Spleen (tissue), 11 donors: ENCODE data around the gene PIP4K2B. TPM values are rescaled to one million over a fixed set of nuclear protein-coding genes. Genes with fewer than 3 reads are reported as not detected.

Experiments used
- DNase-seq: peaks from one replicate; pipeline ENCODE4 v3.0.0-alpha.2; 2020
- H3K27ac ChIP-seq, 8 donors: fragments of 200-600 bp; sonication (generic) in 7 of 8; 1 replicate in 4 of 8; 2 replicates in 4 of 8; pipeline versions ENCODE4 v1.5.0 to v1.8.0; 2016 to 2021; ENCODE audit warnings: inconsistent platforms in 4 of 8, mild to moderate bottlenecking in 4 of 8, moderate library complexity in 1 of 8
- H3K27me3 ChIP-seq, 7 donors: fragments of 200-600 bp; sonication (generic) in 6 of 7; replicated peaks in 1 of 7; 1 replicate in 4 of 7; 2 replicates in 3 of 7; pipeline versions ENCODE4 v1.5.0 to v1.8.0; 2016 to 2021; ENCODE audit warnings: inconsistent platforms in 3 of 7, mild to moderate bottlenecking in 1 of 7
- H3K36me3 ChIP-seq, 6 donors: fragments of 200-600 bp; sonication (generic) in 5 of 6; 1 replicate in 4 of 6; 2 replicates in 2 of 6; pipeline versions ENCODE4 v1.5.0 to v1.8.0; 2016 to 2021; ENCODE audit warnings: inconsistent platforms in 2 of 6
- H3K4me1 ChIP-seq, 6 donors: fragments of 200-600 bp; sonication (generic) in 5 of 6; 1 replicate in 3 of 6; 2 replicates in 3 of 6; pipeline versions ENCODE4 v1.5.0 to v1.8.0; 2016 to 2021; ENCODE audit warnings: inconsistent platforms in 3 of 6
- H3K4me3 ChIP-seq, 8 donors: fragments of 200-600 bp; sonication (generic) in 7 of 8; 1 replicate in 4 of 8; 2 replicates in 4 of 8; pipeline versions ENCODE4 v1.5.0 to v1.8.0; 2016 to 2021; ENCODE audit warnings: inconsistent platforms in 4 of 8, mild to moderate bottlenecking in 4 of 8, moderate library complexity in 2 of 8
- H3K9me3 ChIP-seq, 8 donors: fragments of 200-600 bp; sonication (generic) in 7 of 8; 1 replicate in 4 of 8; 2 replicates in 4 of 8; pipeline versions ENCODE4 v1.5.0 to v1.8.0; 2016 to 2021; ENCODE audit warnings: inconsistent platforms in 4 of 8
- CTCF ChIP-seq, 11 experiments: fragments of 200-600 bp in 7 of 11; fragments of 450-650 bp in 4 of 11; sonication (generic) in 4 of 11; IDR thresholded peaks in 8 of 11; conservative IDR thresholded peaks in 3 of 11; 1 replicate in 7 of 11; 2 replicates in 4 of 11; pipeline versions ENCODE4 v1.4.0 to v1.8.0; 2016 to 2021; ENCODE audit warnings: antibody characterized with exemption in 11 of 11, inconsistent platforms in 4 of 11, mild to moderate bottlenecking in 1 of 11
- POLR2A ChIP-seq, 3 donors: fragments of 450-650 bp; IDR thresholded peaks; one replicate each; pipeline ENCODE4 v1.5.1; 2017; ENCODE audit warnings: antibody characterized with exemption in 3 of 3, mild to moderate bottlenecking in 1 of 3
- POLR2AphosphoS5 ChIP-seq, 3 donors: sonication (generic); formaldehyde crosslinking; IDR thresholded peaks; one replicate each; pipeline ENCODE4 v1.5.1; 2017; ENCODE audit warnings: antibody characterized with exemption in 3 of 3
- WGBS, 5 donors: extraction: QIAGEN DNeasy Blood & Tissue Kit in 3 of 5; methylation state at CpG; one replicate each; pipeline versions ENCODE4 v1.1.5 to v1.1.7; 2013 to 2018; 5-methylcytosine and 5-hydroxymethylcytosine counted together
- intact Hi-C: fragments of 100-400 bp; cut with DNase I; formaldehyde crosslinking; loops from one replicate; pipeline ENCODE4 v1.15.0; 2023; ENCODE audit warnings: low total_unique reads
- polyA plus RNA-seq, 3 donors: library from polyadenylated mRNA; stranded (reverse); fragments of 200-250 nt; gene quantifications; one replicate each; pipeline ENCODE4 v1.2.1, GENCODE V29; 2013
- total RNA-seq, 7 donors: library from RNA; depleted of rRNA in 3 of 7; stranded (reverse); fragments of >200 nt in 3 of 7; fragmentation: NEBNext Ultra II Directional in 4 of 7; extraction: Animal tissue kit (Norgen Biotek cat#: 25700) in 4 of 7; gene quantifications; one replicate each; pipeline versions ENCODE4 v1.1.0 to v1.2.1, GENCODE V29; 2016 to 2021
- donor health status: healthy with polysubstance abuse.
- donor health status: DM: no; HTN: no; CAD: no; lungs with moderate emphysema.
- donor health status: DM: no; HTN: no; CAD: no.
- donor health status: Bipolar disorder and iron deficiency.
- donor health status: healthy.
- donor health status: DM: no; HTN: no; CAD: no.
- donor health status: DM: yes; HTN: yes; CAD: no.

PIP4K2B gene
- total and polyA plus RNA-seq, 10 donors = 11.4 to 48.4 (median 37.3) TPM

GRCh38 chr17:38719943-38720641 is 79.3 kb downstream of the PIP4K2B start:
- Histone ChIP-seq H3K4me1 (peaks cover 6 to 68% (median 16%) of the 10 kb centered on the region in 6 donors), H3K36me3 (peaks cover 0 to 100% (median 90%) of the 10 kb centered on the region in 6 donors)
- intact Hi-C loops = no loop called here

GRCh38 chr17:38719289-38719942 is 79.9 kb downstream of the PIP4K2B start:
- Histone ChIP-seq H3K36me3 (peaks cover 0 to 100% (median 89%) of the 10 kb centered on the region in 6 donors), H3K4me1 (peaks cover 4 to 62% (median 10%) of the 10 kb centered on the region in 6 donors), H3K4me3 (no peak overlapping the region), H3K27me3 (no peaks in the 10 kb centered on the region), H3K27ac (peak overlapping the region in 1 of 8 donors; percentile 27), H3K9me3 (no peaks in the 10 kb centered on the region)
- TF ChIP-seq POLR2AphosphoS5 (IDR thresholded peaks at IDR 0.05) (peak in 2 of 3 donors; percentile 27 to 57), CTCF (IDR thresholded peaks at IDR 0.05 in 8 of 11, conservative IDR thresholded peaks at IDR 0.05 in 3 of 11) (no peak)
- WGBS, 5 donors = 85 to 94% (median 94%) methylated on average over 22 to 29 of the region's 29 CpGs
- intact Hi-C loops = no loop called here
- DNase-seq = no peak

More at GRCh38 chr17:38719943-38720641, 79.3 kb downstream of the PIP4K2B start:
- Histone ChIP-seq H3K9me3 (no peaks in the 10 kb centered on the region), H3K27me3 (no peaks in the 10 kb centered on the region), H3K4me3 (no peak overlapping the region), H3K27ac (no peak overlapping the region)
- DNase-seq = no peak
- TF ChIP-seq POLR2A (IDR thresholded peaks at IDR 0.05) (no peak), POLR2AphosphoS5 (IDR thresholded peaks at IDR 0.05) (peak in 2 of 3 donors; percentile 5 to 55)
- WGBS, 5 donors = 80 to 90% (median 85%) methylated on average over 31 to 39 of the region's 39 CpGs

- Histone ChIP-seq H3K27me3 (no peaks in the 10 kb centered on the region), H3K36me3 (peaks cover 1 to 100% (median 97%) of the 10 kb centered on the region in 6 donors), H3K4me3 (no peak overlapping the region), H3K4me1 (peaks cover 0 to 52% (median 4%) of the 10 kb centered on the region in 6 donors), H3K9me3 (no peaks in the 10 kb centered on the region), H3K27ac (peak overlapping the region in 1 of 8 donors; percentile 26)
- no peak for DNase-seq
- 84 to 91% (median 88%) methylated on average over 10 to 12 of the region's 12 CpGs for WGBS, 5 donors
- intact Hi-C loops = no loop called here
- TF ChIP-seq CTCF (IDR thresholded peaks at IDR 0.05 in 8 of 11, conservative IDR thresholded peaks at IDR 0.05 in 3 of 11) (no peak), POLR2AphosphoS5 (IDR thresholded peaks at IDR 0.05) (peak in 2 of 3 donors; percentile 28 to 53)
Observed at GRCh38 chr17:38717139-38717745, 82.1 kb downstream of the PIP4K2B start.

- Histone ChIP-seq H3K27ac (peak overlapping the region in 1 of 8 donors; percentile 26), H3K36me3 (peaks cover 5 to 100% (median 97%) of the 10 kb centered on the region in 6 donors), H3K9me3 (no peaks in the 10 kb centered on the region), H3K27me3 (no peaks in the 10 kb centered on the region), H3K4me3 (no peak overlapping the region), H3K4me1 (peaks cover 0 to 47% (median under 1%) of the 10 kb centered on the region in 6 donors)
- intact Hi-C loops = no loop called here
- WGBS, 5 donors = 91 to 95% (median 95%) methylated on average over 12 to 18 of the region's 18 CpGs
- no peak for DNase-seq
- TF ChIP-seq POLR2A (IDR thresholded peaks at IDR 0.05) (no peak), POLR2AphosphoS5 (IDR thresholded peaks at IDR 0.05) (peak; percentile 4 to 50 (median 10)), CTCF (IDR thresholded peaks at IDR 0.05 in 8 of 11, conservative IDR thresholded peaks at IDR 0.05 in 3 of 11) (no peak)
Observed at GRCh38 chr17:38716368-38717005, 82.9 kb downstream of the PIP4K2B start.
